ENCODE results near the gene SDC3. TPM values are rescaled to one million over a fixed set of nuclear protein-coding genes. Genes with fewer than 3 reads are reported as not detected.

Gene SDC3, protein sequence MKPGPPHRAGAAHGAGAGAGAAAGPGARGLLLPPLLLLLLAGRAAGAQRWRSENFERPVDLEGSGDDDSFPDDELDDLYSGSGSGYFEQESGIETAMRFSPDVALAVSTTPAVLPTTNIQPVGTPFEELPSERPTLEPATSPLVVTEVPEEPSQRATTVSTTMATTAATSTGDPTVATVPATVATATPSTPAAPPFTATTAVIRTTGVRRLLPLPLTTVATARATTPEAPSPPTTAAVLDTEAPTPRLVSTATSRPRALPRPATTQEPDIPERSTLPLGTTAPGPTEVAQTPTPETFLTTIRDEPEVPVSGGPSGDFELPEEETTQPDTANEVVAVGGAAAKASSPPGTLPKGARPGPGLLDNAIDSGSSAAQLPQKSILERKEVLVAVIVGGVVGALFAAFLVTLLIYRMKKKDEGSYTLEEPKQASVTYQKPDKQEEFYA
- total RNA-seq, result 7.7 and 10.5 TPM in 2 replicates

DNA sequence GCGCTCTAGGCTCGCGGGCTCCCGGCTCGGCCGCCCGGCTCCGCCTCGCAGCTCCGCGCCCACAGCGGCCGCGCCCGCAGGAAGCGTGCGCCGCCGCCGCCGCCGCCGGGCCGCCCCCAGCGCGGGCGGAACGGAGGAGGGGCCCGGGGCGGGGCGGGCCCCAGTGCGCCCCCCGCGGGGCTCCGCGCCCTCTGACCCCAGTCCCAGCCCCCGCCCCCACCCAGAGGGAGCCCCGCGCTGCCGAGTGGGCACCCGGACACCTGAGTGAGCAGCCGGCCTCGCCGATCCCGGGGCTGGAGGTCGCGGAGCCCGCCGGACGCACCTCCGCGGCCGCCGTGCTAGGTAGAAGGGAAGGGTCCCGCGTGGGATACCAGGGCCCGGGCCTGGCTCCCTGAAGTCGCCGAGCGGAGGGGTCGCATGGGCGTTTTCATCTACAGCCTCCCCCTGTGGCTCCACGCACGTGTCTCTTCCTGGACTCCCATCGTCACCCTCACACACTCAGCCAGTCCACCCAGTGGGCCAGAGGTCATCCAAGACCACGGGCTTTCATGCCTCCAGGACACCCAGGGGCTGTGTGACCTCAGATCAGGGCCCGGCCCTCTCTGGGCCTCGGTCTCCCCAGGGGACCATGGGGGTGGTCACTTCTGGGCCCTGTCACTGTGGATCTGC, at the start of gene SDC3:
SDC3 (minus strand) TSS at position 63 of the 669 bp plus-strand sequence. CDS start 172 bp downstream, outside the sequence.

Other genes with a start within 250 kb of the SDC3 start
- gene MATN1, start 185.2 kb downstream of the SDC3 start, total RNA-seq, result not detected in 2 replicates
- gene LAPTM5, start 151.0 kb downstream of the SDC3 start, total RNA-seq, result not detected in 2 replicates
- gene PUM1, start 157.0 kb upstream of the SDC3 start, total RNA-seq, result 50.9 and 67.5 TPM in 2 replicates